Upper lobe of left lung (tissue), 6 donors: ENCODE data around the gene HAND2. TPM values are rescaled to one million over a fixed set of nuclear protein-coding genes. Genes with fewer than 3 reads are reported as not detected.

Source experiments
- ATAC-seq, 2 donors: fragments of 200-7000 bp; cut with Tn5 transposase; one replicate each; pipeline ENCODE4 v1.9.1; 2022; ENCODE audit warnings: mild to moderate bottlenecking in 2 of 2, moderate library complexity in 2 of 2; ENCODE audit not compliant: low FRiP score in 2 of 2
- DNase-seq, 2 donors: peaks; one replicate each; pipeline ENCODE4 v3.0.0-alpha.2; 2019 to 2020
- H3K27ac ChIP-seq, 4 donors: fragments of 200-600 bp; sonication (generic); one replicate each; pipeline ENCODE4 v1.5.1; 2016 to 2019
- H3K27me3 ChIP-seq, 4 donors: fragments of 200-600 bp; sonication (generic); one replicate each; pipeline ENCODE4 v1.5.1; 2017 to 2019
- H3K36me3 ChIP-seq, 4 donors: fragments of 200-600 bp; sonication (generic); one replicate each; pipeline ENCODE4 v1.5.1; 2016 to 2019
- H3K4me1 ChIP-seq, 4 donors: fragments of 200-600 bp; sonication (generic); one replicate each; pipeline ENCODE4 v1.5.1; 2018 to 2019
- H3K4me3 ChIP-seq, 4 donors: fragments of 200-600 bp; sonication (generic); one replicate each; pipeline ENCODE4 v1.5.1; 2017 to 2019; ENCODE audit warnings: mild to moderate bottlenecking in 2 of 4, moderate library complexity in 1 of 4
- H3K9me3 ChIP-seq, 4 donors: fragments of 200-600 bp; sonication (generic); one replicate each; pipeline ENCODE4 v1.5.1; 2018 to 2019
- EP300 ChIP-seq, 4 donors: sonication (generic); formaldehyde crosslinking; IDR thresholded peaks; one replicate each; pipeline ENCODE4 v1.5.1; 2017; ENCODE audit warnings: antibody characterized with exemption in 4 of 4, control low read depth in 2 of 4
- POLR2A ChIP-seq, 4 donors: fragments of 450-650 bp; IDR thresholded peaks; one replicate each; pipeline ENCODE4 v1.5.1; 2016 to 2017; ENCODE audit warnings: antibody characterized with exemption in 4 of 4, mild to moderate bottlenecking in 2 of 4
- POLR2AphosphoS5 ChIP-seq, 2 donors: sonication (generic); formaldehyde crosslinking; IDR thresholded peaks; one replicate each; pipeline ENCODE4 v1.5.1; 2017; ENCODE audit warnings: antibody characterized with exemption in 2 of 2
- WGBS, 2 donors: methylation state at CpG; one replicate each; pipeline ENCODE4 v1.1.5; 2017 to 2018; 5-methylcytosine and 5-hydroxymethylcytosine counted together
- total RNA-seq, 6 donors: library from RNA; depleted of rRNA in 4 of 6; stranded (reverse); fragments of >200 nt in 4 of 6; gene quantifications; one replicate each; pipeline versions ENCODE4 v1.1.0 to v1.2.1, GENCODE V29; 2016 to 2021
- TF ChIP-seq, protein P1 (sequence below), 6 experiments: fragments of 450-650 bp in 4 of 6; fragments of 200-600 bp in 2 of 6; sonication (generic) in 2 of 6; IDR thresholded peaks; one replicate each; pipeline ENCODE4 v1.5.1; 2016 to 2019; ENCODE audit warnings: antibody characterized with exemption in 6 of 6
- donor health status: DM: no; HTN: no; CAD: no; lungs with moderate emphysema.
- donor health status: DM: no; HTN: yes; CAD: no; lungs with severe emphysema.

The HAND2 gene
- total RNA-seq, 6 donors from 2014 or later: 0.20 to 3.0 (median 0.39) TPM; not detected in 2

- peak overlapping the region in 2 of 4 donors; percentile 6 to 13 for H3K4me3 ChIP-seq
- ATAC-seq (peak in 1 of 2 donors; percentile 8), DNase-seq (peak in 1 of 2 donors; percentile 65)
- WGBS, 2 donors: 9% methylated on average over 16 to 35 of the region's 35 CpGs
- no peak overlapping the region for H3K27ac ChIP-seq
- TF ChIP-seq, protein P1, sequence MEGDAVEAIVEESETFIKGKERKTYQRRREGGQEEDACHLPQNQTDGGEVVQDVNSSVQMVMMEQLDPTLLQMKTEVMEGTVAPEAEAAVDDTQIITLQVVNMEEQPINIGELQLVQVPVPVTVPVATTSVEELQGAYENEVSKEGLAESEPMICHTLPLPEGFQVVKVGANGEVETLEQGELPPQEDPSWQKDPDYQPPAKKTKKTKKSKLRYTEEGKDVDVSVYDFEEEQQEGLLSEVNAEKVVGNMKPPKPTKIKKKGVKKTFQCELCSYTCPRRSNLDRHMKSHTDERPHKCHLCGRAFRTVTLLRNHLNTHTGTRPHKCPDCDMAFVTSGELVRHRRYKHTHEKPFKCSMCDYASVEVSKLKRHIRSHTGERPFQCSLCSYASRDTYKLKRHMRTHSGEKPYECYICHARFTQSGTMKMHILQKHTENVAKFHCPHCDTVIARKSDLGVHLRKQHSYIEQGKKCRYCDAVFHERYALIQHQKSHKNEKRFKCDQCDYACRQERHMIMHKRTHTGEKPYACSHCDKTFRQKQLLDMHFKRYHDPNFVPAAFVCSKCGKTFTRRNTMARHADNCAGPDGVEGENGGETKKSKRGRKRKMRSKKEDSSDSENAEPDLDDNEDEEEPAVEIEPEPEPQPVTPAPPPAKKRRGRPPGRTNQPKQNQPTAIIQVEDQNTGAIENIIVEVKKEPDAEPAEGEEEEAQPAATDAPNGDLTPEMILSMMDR (IDR thresholded peaks at IDR 0.05): no peak
- TF ChIP-seq EP300 (IDR thresholded peaks at IDR 0.05): no peak
- no peak for TF ChIP-seq POLR2AphosphoS5 (IDR thresholded peaks at IDR 0.05)
- no peak for TF ChIP-seq POLR2A (IDR thresholded peaks at IDR 0.05)
- H3K27me3 ChIP-seq: peaks cover 0 to 79% (median 27%) of the 10 kb centered on the region in 4 donors
- peaks cover 4 to 23% (median 20%) of the 10 kb centered on the region in 4 donors for H3K4me1 ChIP-seq
- H3K9me3 ChIP-seq: peaks cover 0 to 3% (median 0%) of the 10 kb centered on the region in 4 donors
- no peaks in the 10 kb centered on the region for H3K36me3 ChIP-seq
Observed at GRCh38 chr4:173506597-173507211, 23.3 kb downstream of the HAND2 start.

DNA sequence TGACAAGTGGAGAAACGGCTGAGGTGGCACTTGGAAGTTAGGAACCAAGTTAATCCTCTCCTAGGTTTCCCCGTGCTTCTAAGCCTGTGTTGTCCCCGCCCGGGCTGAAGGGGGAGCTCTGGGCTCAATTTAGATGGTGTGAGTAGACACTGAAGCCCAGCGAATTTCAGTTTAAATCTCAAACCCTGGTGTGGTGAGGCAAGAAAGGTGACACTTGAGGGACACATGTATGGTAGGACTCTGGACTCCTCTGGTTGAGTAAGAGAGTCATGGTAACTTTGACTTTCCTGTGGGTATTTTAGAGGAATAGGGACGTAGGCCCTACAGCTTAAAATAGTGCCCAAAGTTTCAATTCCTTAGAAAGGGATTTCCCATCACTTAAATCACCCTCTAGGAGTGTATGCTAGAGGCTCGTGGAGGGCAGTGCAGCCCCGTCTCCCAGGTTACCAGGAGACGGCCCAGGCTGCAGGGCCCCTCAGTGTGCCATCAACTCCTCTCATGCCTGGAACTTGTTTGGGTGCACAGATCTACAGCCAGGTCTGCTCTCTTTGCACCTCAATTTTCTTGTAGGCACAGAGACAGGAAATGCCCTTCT, 24.0 kb downstream of the HAND2 start:
- H3K4me1 ChIP-seq: peaks cover 4 to 29% (median 24%) of the 10 kb centered on the region in 4 donors
- TF ChIP-seq POLR2AphosphoS5 (IDR thresholded peaks at IDR 0.05) (no peak), POLR2A (IDR thresholded peaks at IDR 0.05) (no peak)
- TF ChIP-seq, protein P1 (IDR thresholded peaks at IDR 0.05): peak in 4 of 6 experiments; percentile 26 to 46 (median 34)
- no peaks in the 10 kb centered on the region for H3K36me3 ChIP-seq
- H3K9me3 ChIP-seq: peaks cover 0 to 3% (median under 1%) of the 10 kb centered on the region in 4 donors
- ATAC-seq: peak; percentile 55 to 70
- peak overlapping the region in 1 of 4 donors; percentile 6 for H3K4me3 ChIP-seq
- 6 to 8% methylated on average over 6 to 7 of the region's 9 CpGs for WGBS, 2 donors
- peak in 1 of 2 donors; percentile 49 for DNase-seq
- H3K27ac ChIP-seq: no peak overlapping the region
- peaks cover 0 to 82% (median 32%) of the 10 kb centered on the region in 4 donors for H3K27me3 ChIP-seq

- peaks cover 0 to 25% (median 20%) of the 10 kb centered on the region in 4 donors for H3K4me1 ChIP-seq
- WGBS, 2 donors: 18 to 33% methylated on average over 5 to 7 of the region's 7 CpGs
- DNase-seq (peak in 1 of 2 donors; percentile 8), ATAC-seq (no peak)
- no peak overlapping the region for H3K4me3 ChIP-seq
- no peaks in the 10 kb centered on the region for H3K36me3 ChIP-seq
- peaks cover 0 to 9% (median 3%) of the 10 kb centered on the region in 4 donors for H3K9me3 ChIP-seq
- H3K27ac ChIP-seq: no peak overlapping the region
- H3K27me3 ChIP-seq: peaks cover 0 to 75% (median 26%) of the 10 kb centered on the region in 4 donors
- TF ChIP-seq POLR2AphosphoS5 (IDR thresholded peaks at IDR 0.05) (no peak), EP300 (IDR thresholded peaks at IDR 0.05) (no peak), POLR2A (IDR thresholded peaks at IDR 0.05) (no peak)
- TF ChIP-seq, protein P1 (IDR thresholded peaks at IDR 0.05): no peak
Observed at GRCh38 chr4:173504181-173504503, 25.9 kb downstream of the HAND2 start.

DNA sequence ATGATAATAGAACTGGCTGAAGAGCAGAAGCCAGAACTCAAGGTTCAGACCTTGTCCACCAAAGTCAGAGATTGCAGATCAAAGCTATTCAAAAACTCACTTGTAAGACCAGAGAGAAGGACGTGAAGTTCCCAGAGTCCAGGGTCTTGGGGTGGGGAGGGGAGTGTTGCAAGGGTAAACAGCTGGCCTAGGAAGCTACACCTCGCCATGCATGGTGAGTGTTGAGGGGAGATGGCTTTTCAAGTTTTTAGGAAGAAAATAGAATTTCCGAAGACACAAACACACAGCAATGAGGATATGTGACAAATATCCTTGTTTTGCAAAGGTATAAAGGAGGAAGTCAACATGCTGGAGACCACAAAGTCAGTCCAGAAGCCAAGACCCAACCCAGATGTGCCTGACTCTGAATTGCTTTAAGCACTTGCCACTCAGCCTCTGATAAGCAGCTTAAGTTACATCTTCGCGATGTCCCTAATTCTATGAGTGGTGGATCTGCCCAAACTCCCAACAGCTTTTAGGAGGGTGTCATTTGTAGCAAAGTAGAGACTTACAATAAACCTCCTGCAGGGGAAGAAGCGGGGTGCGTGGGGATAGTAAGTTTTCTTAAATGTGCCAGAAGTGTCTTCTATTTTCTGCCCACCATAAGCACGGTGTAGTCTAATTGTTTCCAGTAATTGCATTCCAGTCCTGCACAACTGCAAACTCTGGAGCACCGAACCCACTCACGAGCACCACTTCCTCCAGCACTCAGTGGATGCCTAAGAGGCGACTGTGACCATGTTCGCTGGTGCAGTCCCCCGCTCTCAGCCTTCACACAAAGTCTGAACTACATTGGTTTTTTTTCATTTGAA, 26.5 kb downstream of the HAND2 start:
- TF ChIP-seq, protein P1 (IDR thresholded peaks at IDR 0.05): no peak
- TF ChIP-seq EP300 (IDR thresholded peaks at IDR 0.05): no peak
- TF ChIP-seq POLR2AphosphoS5 (IDR thresholded peaks at IDR 0.05): no peak
- no peak for TF ChIP-seq POLR2A (IDR thresholded peaks at IDR 0.05)
- no peak overlapping the region for H3K4me3 ChIP-seq
- WGBS, 2 donors: 29 to 30% methylated on average over 13 of the region's 13 CpGs
- DNase-seq (no peak), ATAC-seq (no peak)
- no peak overlapping the region for H3K27ac ChIP-seq
- H3K4me1 ChIP-seq: peaks cover 0 to 23% (median 15%) of the 10 kb centered on the region in 4 donors
- peaks cover 0 to 69% (median 24%) of the 10 kb centered on the region in 4 donors for H3K27me3 ChIP-seq
- peaks cover 0 to 9% (median 3%) of the 10 kb centered on the region in 4 donors for H3K9me3 ChIP-seq
- H3K36me3 ChIP-seq: no peaks in the 10 kb centered on the region
